ENCODE measurements around the gene CERS3.

Gene CERS3

DNA sequence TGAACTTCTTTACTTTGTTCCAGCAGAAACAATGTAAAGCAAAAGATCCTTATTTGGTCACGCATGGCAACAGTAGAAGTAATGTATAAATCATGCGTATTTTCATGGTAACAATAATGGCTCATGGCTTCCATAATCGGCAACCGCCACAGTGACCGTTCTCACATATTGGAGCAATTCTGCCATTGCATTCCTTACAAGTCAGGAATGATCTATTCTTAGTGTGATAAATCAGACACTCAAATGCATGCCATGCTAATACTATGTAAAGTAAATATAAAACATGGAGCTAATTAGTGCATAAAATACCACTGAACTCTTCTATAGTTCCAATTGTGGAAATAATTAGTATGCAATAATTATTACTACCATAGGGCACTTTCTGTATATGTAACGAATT is 13.5 kb upstream of the CERS3 start:
- TF ChIP-seq, protein P1, sequence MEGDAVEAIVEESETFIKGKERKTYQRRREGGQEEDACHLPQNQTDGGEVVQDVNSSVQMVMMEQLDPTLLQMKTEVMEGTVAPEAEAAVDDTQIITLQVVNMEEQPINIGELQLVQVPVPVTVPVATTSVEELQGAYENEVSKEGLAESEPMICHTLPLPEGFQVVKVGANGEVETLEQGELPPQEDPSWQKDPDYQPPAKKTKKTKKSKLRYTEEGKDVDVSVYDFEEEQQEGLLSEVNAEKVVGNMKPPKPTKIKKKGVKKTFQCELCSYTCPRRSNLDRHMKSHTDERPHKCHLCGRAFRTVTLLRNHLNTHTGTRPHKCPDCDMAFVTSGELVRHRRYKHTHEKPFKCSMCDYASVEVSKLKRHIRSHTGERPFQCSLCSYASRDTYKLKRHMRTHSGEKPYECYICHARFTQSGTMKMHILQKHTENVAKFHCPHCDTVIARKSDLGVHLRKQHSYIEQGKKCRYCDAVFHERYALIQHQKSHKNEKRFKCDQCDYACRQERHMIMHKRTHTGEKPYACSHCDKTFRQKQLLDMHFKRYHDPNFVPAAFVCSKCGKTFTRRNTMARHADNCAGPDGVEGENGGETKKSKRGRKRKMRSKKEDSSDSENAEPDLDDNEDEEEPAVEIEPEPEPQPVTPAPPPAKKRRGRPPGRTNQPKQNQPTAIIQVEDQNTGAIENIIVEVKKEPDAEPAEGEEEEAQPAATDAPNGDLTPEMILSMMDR (conservative IDR thresholded peaks at IDR 0.05; ENCODE audit: low read depth, low read length), result no peak
- Histone ChIP-seq H3K9ac (no peak overlapping the region), H3K4me2 (no peak overlapping the region), H4K20me1 (ENCODE audit: insufficient read depth) (no peaks in the 10 kb centered on the region), H2AFZ (ENCODE audit: low read depth) (no peak overlapping the region), H3K27me3 (ENCODE audit: insufficient read depth, low read depth) (no peaks in the 10 kb centered on the region), H3K27ac (no peak overlapping the region), H3K4me3 (IDR thresholded peaks at IDR 0.05; ENCODE audit: insufficient read depth, low read depth, low read length) (no peak overlapping the region), H3K4me1 (ENCODE audit: low read depth, poor library complexity, severe bottlenecking) (no peaks in the 10 kb centered on the region), H3K79me2 (ENCODE audit: insufficient read depth, low read depth) (no peaks in the 10 kb centered on the region), H3K36me3 (ENCODE audit: insufficient read depth) (no peaks in the 10 kb centered on the region)

DNA sequence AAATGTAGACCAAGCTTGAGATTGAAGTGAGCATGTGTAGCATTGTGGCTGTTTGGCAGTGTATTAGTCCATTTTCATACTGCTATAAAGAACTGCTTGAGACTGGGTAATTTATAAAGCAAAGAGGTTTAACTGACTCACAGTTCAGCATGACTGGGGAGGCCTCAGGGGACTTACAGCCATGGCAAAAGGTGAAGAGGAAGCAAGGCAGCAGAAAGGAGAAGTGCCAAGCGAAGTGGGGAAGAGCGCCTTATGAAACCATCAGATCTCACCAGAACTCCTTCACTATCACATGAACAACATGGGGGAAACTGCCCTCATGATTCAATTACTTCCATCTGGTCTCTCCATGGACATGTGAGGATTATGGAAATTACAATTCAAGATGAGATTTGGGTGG is 8.6 kb upstream of the CERS3 start:
- Histone ChIP-seq H3K79me2 (ENCODE audit: insufficient read depth, low read depth) (no peaks in the 10 kb centered on the region), H3K27me3 (ENCODE audit: insufficient read depth, low read depth) (no peaks in the 10 kb centered on the region), H3K9ac (no peak overlapping the region), H3K36me3 (ENCODE audit: insufficient read depth) (no peaks in the 10 kb centered on the region), H2AFZ (ENCODE audit: low read depth) (no peak overlapping the region), H3K4me1 (ENCODE audit: low read depth, poor library complexity, severe bottlenecking) (no peaks in the 10 kb centered on the region), H4K20me1 (ENCODE audit: insufficient read depth) (no peaks in the 10 kb centered on the region), H3K27ac (no peak overlapping the region), H3K4me2 (no peak overlapping the region), H3K4me3 (IDR thresholded peaks at IDR 0.05; ENCODE audit: insufficient read depth, low read depth, low read length) (no peak overlapping the region)
- TF ChIP-seq, protein P1 (conservative IDR thresholded peaks at IDR 0.05; ENCODE audit: low read depth, low read length), result no peak

DNA sequence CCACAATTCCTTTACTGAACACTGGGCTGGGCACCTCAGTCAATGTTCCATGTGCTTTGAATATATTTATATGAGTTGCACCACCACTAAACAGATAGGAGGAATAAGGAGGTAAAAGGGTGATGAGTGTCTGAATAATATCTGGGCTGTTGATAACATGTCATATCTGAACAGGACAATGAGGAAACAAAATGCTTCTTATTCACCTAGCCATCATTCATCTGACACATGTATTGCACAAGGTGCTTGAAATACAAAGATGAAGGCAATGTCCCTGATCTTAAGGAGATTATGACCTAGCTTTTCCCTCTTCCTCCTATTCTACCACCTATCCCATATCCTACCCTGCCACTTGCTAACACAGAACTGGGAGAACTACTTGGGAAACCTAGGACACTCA is 8.0 kb upstream of the CERS3 start:
- no peaks in the 10 kb centered on the region for H3K36me3 ChIP-seq (ENCODE audit: insufficient read depth)
- no peak overlapping the region for H3K4me2 ChIP-seq
- H2AFZ ChIP-seq (ENCODE audit: low read depth), result no peak overlapping the region
- TF ChIP-seq, protein P1 (conservative IDR thresholded peaks at IDR 0.05; ENCODE audit: low read depth, low read length), result no peak
- H3K27ac ChIP-seq, result no peak overlapping the region
- no peaks in the 10 kb centered on the region for H3K4me1 ChIP-seq (ENCODE audit: low read depth, poor library complexity, severe bottlenecking)
- H3K9ac ChIP-seq, result no peak overlapping the region
- no peaks in the 10 kb centered on the region for H3K27me3 ChIP-seq (ENCODE audit: insufficient read depth, low read depth)
- no peaks in the 10 kb centered on the region for H4K20me1 ChIP-seq (ENCODE audit: insufficient read depth)
- H3K79me2 ChIP-seq (ENCODE audit: insufficient read depth, low read depth), result no peaks in the 10 kb centered on the region
- no peak overlapping the region for H3K4me3 ChIP-seq (IDR thresholded peaks at IDR 0.05; ENCODE audit: insufficient read depth, low read depth, low read length)

DNA sequence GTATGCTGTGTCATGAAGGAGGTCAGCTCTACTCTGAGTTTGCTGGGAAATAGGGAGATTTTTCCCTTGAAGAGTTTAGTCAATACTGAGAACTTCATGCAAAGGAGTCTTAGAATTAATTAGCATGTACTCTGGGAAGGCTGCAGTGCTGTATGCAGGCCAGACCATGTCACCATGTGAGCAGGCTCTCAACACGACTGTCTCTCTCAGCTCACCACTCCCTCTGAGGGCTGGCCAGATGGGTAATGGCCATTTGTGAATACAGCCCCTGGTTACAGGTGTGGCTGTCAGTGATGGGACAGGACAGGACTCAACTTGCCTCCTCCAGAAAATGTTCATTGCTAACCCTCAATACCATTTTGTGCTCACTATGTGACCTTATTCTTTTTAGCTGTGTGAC is 5.1 kb upstream of the CERS3 start:
- Histone ChIP-seq H3K9ac (no peak overlapping the region), H3K4me3 (IDR thresholded peaks at IDR 0.05; ENCODE audit: insufficient read depth, low read depth, low read length) (no peak overlapping the region), H3K36me3 (ENCODE audit: insufficient read depth) (no peaks in the 10 kb centered on the region), H3K4me2 (no peak overlapping the region), H3K79me2 (ENCODE audit: insufficient read depth, low read depth) (no peaks in the 10 kb centered on the region), H3K4me1 (ENCODE audit: low read depth, poor library complexity, severe bottlenecking) (no peaks in the 10 kb centered on the region), H2AFZ (ENCODE audit: low read depth) (no peak overlapping the region), H4K20me1 (ENCODE audit: insufficient read depth) (no peaks in the 10 kb centered on the region), H3K27ac (no peak overlapping the region), H3K27me3 (ENCODE audit: insufficient read depth, low read depth) (no peaks in the 10 kb centered on the region)
- TF ChIP-seq, protein P1 (conservative IDR thresholded peaks at IDR 0.05; ENCODE audit: low read depth, low read length), result no peak

All from KMS-11 (cell line).